GM23338 (cell line): ENCODE measurements around the gene MYO16. TPM values are rescaled to one million over a fixed set of nuclear protein-coding genes. Genes with fewer than 3 reads are reported as not detected.

Experiments
- ATAC-seq: fragments of 200-7000 bp; cut with Tn5 transposase; 3 replicates; pipeline ENCODE4 v1.9.1; 2020
- DNase-seq: peaks from one replicate; pipeline ENCODE4 v3.0.0-alpha.2; 2015; ENCODE audit warnings: low spot score
- H2AFZ ChIP-seq: fragments of 200-600 bp; sonication (generic); 2 replicates; pipeline ENCODE4 v1.8.0; 2016; ENCODE audit warnings: antibody characterized with exemption, mild to moderate bottlenecking, moderate library complexity
- H3F3A ChIP-seq: fragments of 200-600 bp; sonication (generic); replicated peaks from 2 replicates; pipeline ENCODE4 v1.8.0; 2017; ENCODE audit warnings: antibody characterized with exemption, mixed run types, low read depth
- H3K27ac ChIP-seq: fragments of 200-600 bp; sonication (generic); 2 replicates; pipeline ENCODE4 v1.6.1; 2016; ENCODE audit warnings: low read depth
- H3K27me3 ChIP-seq: fragments of 200-600 bp; sonication (generic); 2 replicates; pipeline ENCODE4 v1.8.0; 2016; ENCODE audit warnings: mild to moderate bottlenecking, mixed run types, moderate library complexity; ENCODE audit not compliant: insufficient read depth
- H3K36me3 ChIP-seq: fragments of 200-600 bp; sonication (generic); 2 replicates; pipeline ENCODE4 v1.8.0; 2016; ENCODE audit warnings: mild to moderate bottlenecking; ENCODE audit not compliant: insufficient read depth
- H3K4me1 ChIP-seq: fragments of 200-600 bp; sonication (generic); 2 replicates; pipeline ENCODE4 v1.8.0; 2016; ENCODE audit warnings: mild to moderate bottlenecking, moderate library complexity; ENCODE audit not compliant: insufficient read depth
- H3K4me2 ChIP-seq: fragments of 200-600 bp; sonication (generic); 2 replicates; pipeline ENCODE4 v1.7.1; 2017; ENCODE audit warnings: mixed run types
- H3K4me3 ChIP-seq: fragments of 200-600 bp; sonication (generic); 2 replicates; pipeline ENCODE4 v1.6.1; 2016; ENCODE audit warnings: mixed run types
- H3K79me2 ChIP-seq: fragments of 200-600 bp; sonication (generic); replicated peaks from 2 replicates; pipeline ENCODE4 v1.8.0; 2017; ENCODE audit warnings: mild to moderate bottlenecking; ENCODE audit not compliant: insufficient read depth
- H3K9me2 ChIP-seq: fragments of 200-600 bp; sonication (generic); 2 replicates; pipeline ENCODE4 v1.8.0; 2017; ENCODE audit not compliant: insufficient read depth
- H4K20me1 ChIP-seq: fragments of 200-600 bp; sonication (generic); replicated peaks from 2 replicates; pipeline ENCODE4 v1.8.0; 2017; ENCODE audit warnings: mild to moderate bottlenecking; ENCODE audit not compliant: insufficient read depth
- H3K27ac Mint-ChIP-seq: 2 replicates; pipeline ENCODE4 v1.8.0; 2020; ENCODE audit warnings: inconsistent platforms, mild to moderate bottlenecking, moderate library complexity, mixed read lengths
- H3K27me3 Mint-ChIP-seq: 3 replicates; pipeline ENCODE4 v1.8.0; 2022; ENCODE audit warnings: low read depth, mild to moderate bottlenecking, moderate library complexity, mixed read lengths, inconsistent platforms; ENCODE audit not compliant: insufficient read depth, poor library complexity
- H3K36me3 Mint-ChIP-seq: 3 replicates; pipeline ENCODE4 v1.8.0; 2021; ENCODE audit warnings: low read depth, mild to moderate bottlenecking, inconsistent platforms, moderate library complexity, mixed read lengths
- H3K4me1 Mint-ChIP-seq: 3 replicates; pipeline ENCODE4 v1.8.0; 2020; ENCODE audit warnings: mild to moderate bottlenecking, inconsistent platforms, mixed read lengths
- H3K4me3 Mint-ChIP-seq: 3 replicates; pipeline ENCODE4 v1.8.0; 2021; ENCODE audit warnings: moderate library complexity, mild to moderate bottlenecking, inconsistent platforms, mixed read lengths
- H3K9me3 Mint-ChIP-seq: 3 replicates; pipeline ENCODE4 v1.8.0; 2020; ENCODE audit warnings: moderate library complexity, mild to moderate bottlenecking, inconsistent platforms, mixed read lengths
- CREB1 ChIP-seq: fragments of 250-450 bp; sonication (Bioruptor Pico); IDR thresholded peaks from 2 replicates; pipeline ENCODE4 v1.5.0; 2020; ENCODE audit warnings: low read depth, mild to moderate bottlenecking, moderate library complexity
- EZH2 ChIP-seq: fragments of 200-600 bp; sonication (generic); IDR thresholded peaks from one replicate; pipeline ENCODE4 v1.8.0; 2017; ENCODE audit warnings: antibody characterized with exemption, mild to moderate bottlenecking, low read depth; ENCODE audit not compliant: unreplicated experiment
- NANOG ChIP-seq: IDR thresholded peaks from 2 replicates; pipeline ENCODE4 v1.6.1; 2016; ENCODE audit warnings: antibody characterized with exemption, borderline replicate concordance
- POLR2AphosphoS5 ChIP-seq: IDR thresholded peaks from 2 replicates; pipeline ENCODE4 v1.6.1; 2016; ENCODE audit warnings: antibody characterized with exemption, low read depth
- REST ChIP-seq: IDR thresholded peaks from one replicate; pipeline ENCODE4 v1.6.1; 2018; ENCODE audit warnings: antibody characterized with exemption; ENCODE audit not compliant: unreplicated experiment
- ZNF114 ChIP-seq: fragments of 250-450 bp; sonication (Bioruptor Pico); IDR thresholded peaks from 2 replicates; pipeline ENCODE4 v1.5.0; 2020; ENCODE audit warnings: mild to moderate bottlenecking, moderate library complexity
- polyA plus RNA-seq: library from polyadenylated mRNA; unstranded; fragments of >200 nt; fragmentation: Nextera tagmentation; extraction: Ambion mirVana; gene quantifications from 2 replicates; pipeline ENCODE4 v1.2.1, GENCODE V29; 2016
- total RNA-seq: library from RNA; depleted of rRNA; stranded (reverse); fragments of >200 nt; shearing (Covaris generic); gene quantifications from 2 replicates; pipeline ENCODE4 v1.2.3, GENCODE V29; 2014

MYO16 gene
- total and polyA plus RNA-seq, 2 experiments from 2014 or later: 0.10 to 0.13 TPM

GRCh38 chr13:109160887-109161669 lies 531.7 kb downstream of the MYO16 start (continued):
- no peak for TF ChIP-seq REST
- no peak for TF ChIP-seq ZNF114 (CRISPR knock-in tag)
- no peak for TF ChIP-seq CREB1 (CRISPR knock-in tag)
- no peak for TF ChIP-seq NANOG
- TF ChIP-seq POLR2AphosphoS5: no peak

GRCh38 chr13:109162248-109163036 lies 533.0 kb downstream of the MYO16 start:
- no peaks in the 10 kb centered on the region for H3K9me2 ChIP-seq
- Mint-ChIP-seq H3K36me3 (no peaks in the 10 kb centered on the region; the same call in 2 of the 3 replicates), H3K27ac (no peak overlapping the region), H3K9me3 (no peaks in the 10 kb centered on the region), H3K4me1 (peaks cover 39% of the 10 kb centered on the region), H3K4me3 (no peak overlapping the region), H3K27me3 (peaks cover 4% of the 10 kb centered on the region)
- H3K4me2 ChIP-seq: no peak overlapping the region
- no peak for ATAC-seq
- H3K36me3 ChIP-seq: no peaks in the 10 kb centered on the region
- H3K79me2 ChIP-seq: no peaks in the 10 kb centered on the region
- H2AFZ ChIP-seq: peak overlapping the region; percentile 52; the same call in 1 of the 2 replicates
- H3K4me3 ChIP-seq: no peak overlapping the region
- H3F3A ChIP-seq: no peaks in the 10 kb centered on the region
- no peaks in the 10 kb centered on the region for H3K27me3 ChIP-seq
- DNase-seq: no peak
- H3K27ac ChIP-seq: no peak overlapping the region
- TF ChIP-seq EZH2: no peak
- no peaks in the 10 kb centered on the region for H4K20me1 ChIP-seq
- peaks cover 5% of the 10 kb centered on the region for H3K4me1 ChIP-seq

GRCh38 chr13:109163037-109163379 lies 533.6 kb downstream of the MYO16 start:
- Mint-ChIP-seq H3K4me1 (peaks cover 34% of the 10 kb centered on the region), H3K27ac (no peak overlapping the region), H3K9me3 (no peaks in the 10 kb centered on the region), H3K4me3 (no peak overlapping the region), H3K36me3 (no peaks in the 10 kb centered on the region; the same call in 2 of the 3 replicates), H3K27me3 (peaks cover 3% of the 10 kb centered on the region)
- H3K4me1 ChIP-seq: no peaks in the 10 kb centered on the region
- H3K4me2 ChIP-seq: no peak overlapping the region
- TF ChIP-seq REST: peak; percentile 54
- TF ChIP-seq CREB1 (CRISPR knock-in tag): no peak
- ATAC-seq (peak; percentile 58), DNase-seq (no peak)
- no peaks in the 10 kb centered on the region for H3K27me3 ChIP-seq
- no peaks in the 10 kb centered on the region for H3K79me2 ChIP-seq
- no peaks in the 10 kb centered on the region for H4K20me1 ChIP-seq
- no peaks in the 10 kb centered on the region for H3K36me3 ChIP-seq
- H2AFZ ChIP-seq: no peak overlapping the region
- no peak overlapping the region for H3K27ac ChIP-seq
- no peak overlapping the region for H3K4me3 ChIP-seq
- H3K9me2 ChIP-seq: no peaks in the 10 kb centered on the region
- H3F3A ChIP-seq: no peaks in the 10 kb centered on the region
